Activated naive CD4-positive, alpha-beta T cell treated with anti-CD3 and anti-CD28 coated beads, Interleukin-2, amount 50 U/mL, for 16 hours (primary cell): ENCODE measurements around the gene ACSL5.

Experiments used
- DNase-seq: peaks from one replicate; pipeline ENCODE4 v3.0.0-alpha.2; 2020

Gene ACSL5

GRCh38 chr10:112373912-112374338, at the start of gene ACSL5:
Gene ACSL5 (plus strand): TSS chr10:112374116. CDS start chr10:112394947, 20,831 bp downstream.
- no peak for DNase-seq

- DNase-seq, result no peak
These were observed 46.2 kb upstream of the ACSL5 start for GRCh38 chr10:112327678-112328077.

- DNase-seq, result no peak
These were observed 43.8 kb upstream of the ACSL5 start for GRCh38 chr10:112330162-112330561.

GRCh38 chr10:112330607-112331160, 43.2 kb upstream of the ACSL5 start:
- no peak for DNase-seq

- no peak for DNase-seq
These were observed 41.9 kb upstream of the ACSL5 start for GRCh38 chr10:112332022-112332421.

GRCh38 chr10:112332509-112333228, 41.2 kb upstream of the ACSL5 start:
- no peak for DNase-seq

GRCh38 chr10:112333452-112333851, 40.5 kb upstream of the ACSL5 start:
- DNase-seq, result no peak

GRCh38 chr10:112335111-112335867, 38.6 kb upstream of the ACSL5 start:
- no peak for DNase-seq

- no peak for DNase-seq
These were observed 38.0 kb upstream of the ACSL5 start for GRCh38 chr10:112335868-112336265.

GRCh38 chr10:112336556-112337201, 37.2 kb upstream of the ACSL5 start:
- DNase-seq, result no peak

- DNase-seq, result no peak
These were observed 35.0 kb upstream of the ACSL5 start for GRCh38 chr10:112338957-112339356.

GRCh38 chr10:112340601-112341000, 33.3 kb upstream of the ACSL5 start:
- no peak for DNase-seq

GRCh38 chr10:112343056-112343806, 30.7 kb upstream of the ACSL5 start:
- no peak for DNase-seq

GRCh38 chr10:112344261-112344660, 29.7 kb upstream of the ACSL5 start:
- no peak for DNase-seq

- no peak for DNase-seq
These were observed 28.7 kb upstream of the ACSL5 start for GRCh38 chr10:112345202-112345601.

- DNase-seq, result no peak
These were observed 28.2 kb upstream of the ACSL5 start for GRCh38 chr10:112345743-112346142.

- DNase-seq, result no peak
These were observed 27.1 kb upstream of the ACSL5 start for GRCh38 chr10:112346774-112347173.

- no peak for DNase-seq
These were observed 25.9 kb upstream of the ACSL5 start for GRCh38 chr10:112347709-112348671.

GRCh38 chr10:112348759-112349158, 25.2 kb upstream of the ACSL5 start:
- DNase-seq, result no peak

GRCh38 chr10:112349521-112350085, 24.3 kb upstream of the ACSL5 start:
- DNase-seq, result no peak

GRCh38 chr10:112351146-112351545, 22.8 kb upstream of the ACSL5 start:
- no peak for DNase-seq
